Measurements from ENCODE around the gene ZMIZ1.

The ZMIZ1 gene

GRCh38 chr10:79054203-79055099 lies 14.3 kb upstream of the ZMIZ1 start:
- Histone ChIP-seq H2BK120ac (ENCODE audit: low read depth, low read length) (no peak overlapping the region), H3K4me1 (ENCODE audit: control insufficient read depth, insufficient read depth, low read depth, low read length) (peaks cover 9% of the 10 kb centered on the region), H2BK15ac (ENCODE audit: low read depth, poor library complexity, severe bottlenecking) (no peak overlapping the region), H2AFZ (ENCODE audit: low read depth, low read length) (no peak overlapping the region), H3K9me3 (ENCODE audit: control insufficient read depth, low read length) (no peaks in the 10 kb centered on the region), H2BK5ac (ENCODE audit: low read depth, low read length, poor library complexity, severe bottlenecking) (no peak overlapping the region), H3K27ac (ENCODE audit: low read length, poor library complexity, severe bottlenecking) (no peak overlapping the region), H3K4ac (ENCODE audit: low read depth in 1 of 2, low read length in 2 of 2) (no peak overlapping the region), H3K9ac (ENCODE audit: low read length) (no peak overlapping the region), H3K27me3 (ENCODE audit: control insufficient read depth in 1 of 2, insufficient read depth in 1 of 2, low read length in 2 of 2) (peaks cover 0 to 10% of the 10 kb centered on the region in 2 experiments), H3K79me1 (replicated peaks; ENCODE audit: low read length, poor library complexity, severe bottlenecking) (no peaks in the 10 kb centered on the region), H2AK5ac (ENCODE audit: low read length, severe bottlenecking) (no peak overlapping the region), H3K4me2 (ENCODE audit: low read length, poor library complexity, severe bottlenecking) (no peak overlapping the region), H3K14ac (ENCODE audit: low read length in 2 of 2) (no peak overlapping the region), H4K8ac (ENCODE audit: low read length) (no peak overlapping the region), H3K23ac (ENCODE audit: low read length in 2 of 2) (no peak overlapping the region), H3K36me3 (ENCODE audit: control insufficient read depth in 1 of 2, insufficient read depth in 2 of 2, low read depth in 1 of 2, low read length in 2 of 2) (no peaks in the 10 kb centered on the region), H2BK12ac (ENCODE audit: low read length in 2 of 2) (no peak overlapping the region), H3K18ac (ENCODE audit: low read depth in 1 of 2, low read length in 2 of 2) (no peak overlapping the region), H3K4me3 (ENCODE audit: insufficient read depth in 1 of 2, low read depth in 1 of 2, low read length in 2 of 2) (no peak overlapping the region), H4K91ac (ENCODE audit: low read length) (no peak overlapping the region)
- no peak for DNase-seq
- WGBS = 87% methylated on average over 12 of the region's 13 CpGs

DNA sequence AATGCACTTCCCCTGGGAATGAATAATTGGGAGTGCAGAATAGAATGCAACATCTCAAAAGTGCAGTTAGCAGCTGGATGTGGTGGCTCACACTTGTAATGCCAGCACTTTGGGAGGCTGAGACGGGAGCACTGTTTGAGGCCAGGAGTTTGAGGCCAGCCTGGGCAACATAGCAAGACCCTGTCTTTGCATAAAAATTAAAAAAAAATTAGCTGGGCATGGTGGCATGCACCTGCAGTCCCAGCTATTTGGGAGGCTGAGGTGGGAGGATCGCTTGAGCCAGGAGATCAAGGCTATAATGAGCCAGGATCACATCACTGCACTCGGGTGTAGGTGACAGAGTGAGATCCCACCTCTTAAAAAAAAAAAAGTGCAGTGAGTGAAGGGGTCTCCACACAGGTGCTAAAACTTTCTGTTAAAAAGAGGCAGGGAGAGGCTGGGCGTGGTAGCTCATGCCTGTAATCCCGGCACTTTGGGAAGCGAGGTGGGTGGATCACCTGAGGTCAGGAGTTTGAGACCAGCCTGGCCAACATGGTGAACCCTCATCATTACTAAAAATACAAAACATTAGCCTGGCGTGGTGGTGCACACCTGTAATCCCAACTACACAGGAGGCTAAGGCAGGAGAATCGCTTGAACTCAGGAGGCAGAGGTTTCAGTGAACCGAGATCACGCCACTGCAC lies 13.5 kb upstream of the ZMIZ1 start:
- no peak overlapping the region for H2BK5ac ChIP-seq (ENCODE audit: low read depth, low read length, poor library complexity, severe bottlenecking)
- H3K36me3 ChIP-seq (ENCODE audit: control insufficient read depth in 1 of 2, insufficient read depth in 2 of 2, low read depth in 1 of 2, low read length in 2 of 2) = no peaks in the 10 kb centered on the region
- H2AK5ac ChIP-seq (ENCODE audit: low read length, severe bottlenecking) = no peak overlapping the region
- no peak for DNase-seq
- peaks cover 0 to 16% of the 10 kb centered on the region in 2 experiments for H3K27me3 ChIP-seq (ENCODE audit: control insufficient read depth in 1 of 2, insufficient read depth in 1 of 2, low read length in 2 of 2)
- H3K23ac ChIP-seq (ENCODE audit: low read length in 2 of 2) = no peak overlapping the region
- no peak overlapping the region for H4K8ac ChIP-seq (ENCODE audit: low read length)
- H3K79me1 ChIP-seq (replicated peaks; ENCODE audit: low read length, poor library complexity, severe bottlenecking) = no peaks in the 10 kb centered on the region
- no peak overlapping the region for H3K4ac ChIP-seq (ENCODE audit: low read depth in 1 of 2, low read length in 2 of 2)
- H2BK15ac ChIP-seq (ENCODE audit: low read depth, poor library complexity, severe bottlenecking) = no peak overlapping the region
- peaks cover 5% of the 10 kb centered on the region for H3K4me1 ChIP-seq (ENCODE audit: control insufficient read depth, insufficient read depth, low read depth, low read length)
- no peak overlapping the region for H3K18ac ChIP-seq (ENCODE audit: low read depth in 1 of 2, low read length in 2 of 2)
- WGBS = 97% methylated on average over 8 of the region's 10 CpGs
- H3K4me3 ChIP-seq (ENCODE audit: insufficient read depth in 1 of 2, low read depth in 1 of 2, low read length in 2 of 2) = no peak overlapping the region
- H3K9me3 ChIP-seq (ENCODE audit: control insufficient read depth, low read length) = no peaks in the 10 kb centered on the region
- no peak overlapping the region for H3K14ac ChIP-seq (ENCODE audit: low read length in 2 of 2)
- no peak overlapping the region for H2BK120ac ChIP-seq (ENCODE audit: low read depth, low read length)
- no peak overlapping the region for H2BK12ac ChIP-seq (ENCODE audit: low read length in 2 of 2)
- H4K91ac ChIP-seq (ENCODE audit: low read length) = no peak overlapping the region
- no peak overlapping the region for H3K27ac ChIP-seq (ENCODE audit: low read length, poor library complexity, severe bottlenecking)
- H2AFZ ChIP-seq (ENCODE audit: low read depth, low read length) = no peak overlapping the region
- H3K4me2 ChIP-seq (ENCODE audit: low read length, poor library complexity, severe bottlenecking) = no peak overlapping the region
- H3K9ac ChIP-seq (ENCODE audit: low read length) = no peak overlapping the region

- H3K27ac ChIP-seq (ENCODE audit: low read length, poor library complexity, severe bottlenecking) = no peak overlapping the region
- H2BK5ac ChIP-seq (ENCODE audit: low read depth, low read length, poor library complexity, severe bottlenecking) = no peak overlapping the region
- H3K4me1 ChIP-seq (ENCODE audit: control insufficient read depth, insufficient read depth, low read depth, low read length) = peaks cover 4% of the 10 kb centered on the region
- DNase-seq = no peak
- H3K36me3 ChIP-seq (ENCODE audit: control insufficient read depth in 1 of 2, insufficient read depth in 2 of 2, low read depth in 1 of 2, low read length in 2 of 2) = no peaks in the 10 kb centered on the region
- H3K18ac ChIP-seq (ENCODE audit: low read depth in 1 of 2, low read length in 2 of 2) = no peak overlapping the region
- no peak overlapping the region for H3K9ac ChIP-seq (ENCODE audit: low read length)
- WGBS = 97% methylated on average over 4 of the region's 4 CpGs
- H2BK12ac ChIP-seq (ENCODE audit: low read length in 2 of 2) = no peak overlapping the region
- H4K91ac ChIP-seq (ENCODE audit: low read length) = no peak overlapping the region
- H3K4me3 ChIP-seq (ENCODE audit: insufficient read depth in 1 of 2, low read depth in 1 of 2, low read length in 2 of 2) = no peak overlapping the region
- H3K27me3 ChIP-seq (ENCODE audit: control insufficient read depth in 1 of 2, insufficient read depth in 1 of 2, low read length in 2 of 2) = peaks cover 6 to 16% of the 10 kb centered on the region in 2 experiments
- no peak overlapping the region for H2BK15ac ChIP-seq (ENCODE audit: low read depth, poor library complexity, severe bottlenecking)
- no peak overlapping the region for H2AFZ ChIP-seq (ENCODE audit: low read depth, low read length)
- no peak overlapping the region for H2AK5ac ChIP-seq (ENCODE audit: low read length, severe bottlenecking)
- no peak overlapping the region for H3K14ac ChIP-seq (ENCODE audit: low read length in 2 of 2)
- no peak overlapping the region for H3K4ac ChIP-seq (ENCODE audit: low read depth in 1 of 2, low read length in 2 of 2)
- no peak overlapping the region for H2BK120ac ChIP-seq (ENCODE audit: low read depth, low read length)
- H3K23ac ChIP-seq (ENCODE audit: low read length in 2 of 2) = no peak overlapping the region
- no peak overlapping the region for H4K8ac ChIP-seq (ENCODE audit: low read length)
- H3K9me3 ChIP-seq (ENCODE audit: control insufficient read depth, low read length) = no peaks in the 10 kb centered on the region
- H3K4me2 ChIP-seq (ENCODE audit: low read length, poor library complexity, severe bottlenecking) = no peak overlapping the region
- no peaks in the 10 kb centered on the region for H3K79me1 ChIP-seq (replicated peaks; ENCODE audit: low read length, poor library complexity, severe bottlenecking)
Measured at GRCh38 chr10:79055892-79056291, 12.9 kb upstream of the ZMIZ1 start.

- Histone ChIP-seq H3K18ac (ENCODE audit: low read depth in 1 of 2, low read length in 2 of 2) (no peak overlapping the region), H3K9ac (ENCODE audit: low read length) (no peak overlapping the region), H3K36me3 (ENCODE audit: control insufficient read depth in 1 of 2, insufficient read depth in 2 of 2, low read depth in 1 of 2, low read length in 2 of 2) (no peaks in the 10 kb centered on the region), H2BK15ac (ENCODE audit: low read depth, poor library complexity, severe bottlenecking) (no peak overlapping the region), H3K23ac (ENCODE audit: low read length in 2 of 2) (no peak overlapping the region), H3K79me1 (replicated peaks; ENCODE audit: low read length, poor library complexity, severe bottlenecking) (no peaks in the 10 kb centered on the region), H3K14ac (ENCODE audit: low read length in 2 of 2) (no peak overlapping the region), H3K9me3 (ENCODE audit: control insufficient read depth, low read length) (no peaks in the 10 kb centered on the region), H3K27ac (ENCODE audit: low read length, poor library complexity, severe bottlenecking) (no peak overlapping the region), H3K4me2 (ENCODE audit: low read length, poor library complexity, severe bottlenecking) (no peak overlapping the region), H3K4me3 (ENCODE audit: insufficient read depth in 1 of 2, low read depth in 1 of 2, low read length in 2 of 2) (no peak overlapping the region), H4K91ac (ENCODE audit: low read length) (no peak overlapping the region), H4K8ac (ENCODE audit: low read length) (no peak overlapping the region), H2AFZ (ENCODE audit: low read depth, low read length) (no peak overlapping the region), H2AK5ac (ENCODE audit: low read length, severe bottlenecking) (no peak overlapping the region), H3K27me3 (ENCODE audit: control insufficient read depth in 1 of 2, insufficient read depth in 1 of 2, low read length in 2 of 2) (peaks cover 8 to 18% of the 10 kb centered on the region in 2 experiments), H2BK12ac (ENCODE audit: low read length in 2 of 2) (no peak overlapping the region), H3K4ac (ENCODE audit: low read depth in 1 of 2, low read length in 2 of 2) (no peak overlapping the region), H2BK120ac (ENCODE audit: low read depth, low read length) (no peak overlapping the region), H3K4me1 (ENCODE audit: control insufficient read depth, insufficient read depth, low read depth, low read length) (no peaks in the 10 kb centered on the region), H2BK5ac (ENCODE audit: low read depth, low read length, poor library complexity, severe bottlenecking) (no peak overlapping the region)
- 71% methylated on average over 8 of the region's 8 CpGs for WGBS
- DNase-seq = no peak
Measured at GRCh38 chr10:79056361-79056735, 12.4 kb upstream of the ZMIZ1 start.

Data from mesenchymal stem cell (in vitro differentiated cells and primary cell).